ENCODE results near the gene CTSZ.

DNA sequence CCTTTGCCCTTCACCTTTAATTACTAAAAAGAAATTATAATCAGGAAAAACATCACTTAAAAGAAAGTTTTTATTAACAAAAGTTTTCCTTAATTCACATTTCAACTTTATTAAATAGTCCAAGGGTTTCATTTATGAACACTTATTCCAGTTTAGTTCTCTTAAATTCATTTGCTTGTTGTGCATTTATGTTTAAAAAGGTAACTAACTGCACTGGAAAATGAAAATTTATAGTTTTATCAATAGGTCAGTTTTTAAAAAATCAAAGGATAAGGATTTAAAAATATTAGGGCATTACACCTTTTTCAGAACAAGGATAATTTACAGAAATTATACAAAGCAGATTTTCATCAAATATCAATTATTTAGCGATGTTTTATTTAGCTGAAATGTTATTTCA lies 26.0 kb upstream of the CTSZ start:
- TF ChIP-seq, protein P1, sequence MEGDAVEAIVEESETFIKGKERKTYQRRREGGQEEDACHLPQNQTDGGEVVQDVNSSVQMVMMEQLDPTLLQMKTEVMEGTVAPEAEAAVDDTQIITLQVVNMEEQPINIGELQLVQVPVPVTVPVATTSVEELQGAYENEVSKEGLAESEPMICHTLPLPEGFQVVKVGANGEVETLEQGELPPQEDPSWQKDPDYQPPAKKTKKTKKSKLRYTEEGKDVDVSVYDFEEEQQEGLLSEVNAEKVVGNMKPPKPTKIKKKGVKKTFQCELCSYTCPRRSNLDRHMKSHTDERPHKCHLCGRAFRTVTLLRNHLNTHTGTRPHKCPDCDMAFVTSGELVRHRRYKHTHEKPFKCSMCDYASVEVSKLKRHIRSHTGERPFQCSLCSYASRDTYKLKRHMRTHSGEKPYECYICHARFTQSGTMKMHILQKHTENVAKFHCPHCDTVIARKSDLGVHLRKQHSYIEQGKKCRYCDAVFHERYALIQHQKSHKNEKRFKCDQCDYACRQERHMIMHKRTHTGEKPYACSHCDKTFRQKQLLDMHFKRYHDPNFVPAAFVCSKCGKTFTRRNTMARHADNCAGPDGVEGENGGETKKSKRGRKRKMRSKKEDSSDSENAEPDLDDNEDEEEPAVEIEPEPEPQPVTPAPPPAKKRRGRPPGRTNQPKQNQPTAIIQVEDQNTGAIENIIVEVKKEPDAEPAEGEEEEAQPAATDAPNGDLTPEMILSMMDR (conservative IDR thresholded peaks at IDR 0.05; ENCODE audit: low read depth in 2 of 2), result no peak
- no peak for TF ChIP-seq JUNB (IDR thresholded peaks at IDR 0.05; ENCODE audit: unreplicated experiment)
- TF ChIP-seq, protein P2, sequence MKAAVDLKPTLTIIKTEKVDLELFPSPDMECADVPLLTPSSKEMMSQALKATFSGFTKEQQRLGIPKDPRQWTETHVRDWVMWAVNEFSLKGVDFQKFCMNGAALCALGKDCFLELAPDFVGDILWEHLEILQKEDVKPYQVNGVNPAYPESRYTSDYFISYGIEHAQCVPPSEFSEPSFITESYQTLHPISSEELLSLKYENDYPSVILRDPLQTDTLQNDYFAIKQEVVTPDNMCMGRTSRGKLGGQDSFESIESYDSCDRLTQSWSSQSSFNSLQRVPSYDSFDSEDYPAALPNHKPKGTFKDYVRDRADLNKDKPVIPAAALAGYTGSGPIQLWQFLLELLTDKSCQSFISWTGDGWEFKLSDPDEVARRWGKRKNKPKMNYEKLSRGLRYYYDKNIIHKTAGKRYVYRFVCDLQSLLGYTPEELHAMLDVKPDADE (IDR thresholded peaks at IDR 0.05), result no peak
- TF ChIP-seq STAT1 (IDR thresholded peaks at IDR 0.05; ENCODE audit: unreplicated experiment), result no peak
- TF ChIP-seq, protein P3, sequence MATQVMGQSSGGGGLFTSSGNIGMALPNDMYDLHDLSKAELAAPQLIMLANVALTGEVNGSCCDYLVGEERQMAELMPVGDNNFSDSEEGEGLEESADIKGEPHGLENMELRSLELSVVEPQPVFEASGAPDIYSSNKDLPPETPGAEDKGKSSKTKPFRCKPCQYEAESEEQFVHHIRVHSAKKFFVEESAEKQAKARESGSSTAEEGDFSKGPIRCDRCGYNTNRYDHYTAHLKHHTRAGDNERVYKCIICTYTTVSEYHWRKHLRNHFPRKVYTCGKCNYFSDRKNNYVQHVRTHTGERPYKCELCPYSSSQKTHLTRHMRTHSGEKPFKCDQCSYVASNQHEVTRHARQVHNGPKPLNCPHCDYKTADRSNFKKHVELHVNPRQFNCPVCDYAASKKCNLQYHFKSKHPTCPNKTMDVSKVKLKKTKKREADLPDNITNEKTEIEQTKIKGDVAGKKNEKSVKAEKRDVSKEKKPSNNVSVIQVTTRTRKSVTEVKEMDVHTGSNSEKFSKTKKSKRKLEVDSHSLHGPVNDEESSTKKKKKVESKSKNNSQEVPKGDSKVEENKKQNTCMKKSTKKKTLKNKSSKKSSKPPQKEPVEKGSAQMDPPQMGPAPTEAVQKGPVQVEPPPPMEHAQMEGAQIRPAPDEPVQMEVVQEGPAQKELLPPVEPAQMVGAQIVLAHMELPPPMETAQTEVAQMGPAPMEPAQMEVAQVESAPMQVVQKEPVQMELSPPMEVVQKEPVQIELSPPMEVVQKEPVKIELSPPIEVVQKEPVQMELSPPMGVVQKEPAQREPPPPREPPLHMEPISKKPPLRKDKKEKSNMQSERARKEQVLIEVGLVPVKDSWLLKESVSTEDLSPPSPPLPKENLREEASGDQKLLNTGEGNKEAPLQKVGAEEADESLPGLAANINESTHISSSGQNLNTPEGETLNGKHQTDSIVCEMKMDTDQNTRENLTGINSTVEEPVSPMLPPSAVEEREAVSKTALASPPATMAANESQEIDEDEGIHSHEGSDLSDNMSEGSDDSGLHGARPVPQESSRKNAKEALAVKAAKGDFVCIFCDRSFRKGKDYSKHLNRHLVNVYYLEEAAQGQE (IDR thresholded peaks at IDR 0.05; ENCODE audit: unreplicated experiment), result no peak
- TF ChIP-seq EZH2 (IDR thresholded peaks at IDR 0.05; ENCODE audit: low read depth, unreplicated experiment), result no peak
- no peak for TF ChIP-seq CREB1 (CRISPR knock-in tag; IDR thresholded peaks at IDR 0.05; ENCODE audit: low read depth)
- no peak for TF ChIP-seq POLR2AphosphoS5 (IDR thresholded peaks at IDR 0.05; ENCODE audit: low read depth)
- no peak for TF ChIP-seq EZH2phosphoT487 (IDR thresholded peaks at IDR 0.05; ENCODE audit: unreplicated experiment)
- TF ChIP-seq ZNF114 (CRISPR knock-in tag; IDR thresholded peaks at IDR 0.05), result no peak
- TF ChIP-seq, protein P4, sequence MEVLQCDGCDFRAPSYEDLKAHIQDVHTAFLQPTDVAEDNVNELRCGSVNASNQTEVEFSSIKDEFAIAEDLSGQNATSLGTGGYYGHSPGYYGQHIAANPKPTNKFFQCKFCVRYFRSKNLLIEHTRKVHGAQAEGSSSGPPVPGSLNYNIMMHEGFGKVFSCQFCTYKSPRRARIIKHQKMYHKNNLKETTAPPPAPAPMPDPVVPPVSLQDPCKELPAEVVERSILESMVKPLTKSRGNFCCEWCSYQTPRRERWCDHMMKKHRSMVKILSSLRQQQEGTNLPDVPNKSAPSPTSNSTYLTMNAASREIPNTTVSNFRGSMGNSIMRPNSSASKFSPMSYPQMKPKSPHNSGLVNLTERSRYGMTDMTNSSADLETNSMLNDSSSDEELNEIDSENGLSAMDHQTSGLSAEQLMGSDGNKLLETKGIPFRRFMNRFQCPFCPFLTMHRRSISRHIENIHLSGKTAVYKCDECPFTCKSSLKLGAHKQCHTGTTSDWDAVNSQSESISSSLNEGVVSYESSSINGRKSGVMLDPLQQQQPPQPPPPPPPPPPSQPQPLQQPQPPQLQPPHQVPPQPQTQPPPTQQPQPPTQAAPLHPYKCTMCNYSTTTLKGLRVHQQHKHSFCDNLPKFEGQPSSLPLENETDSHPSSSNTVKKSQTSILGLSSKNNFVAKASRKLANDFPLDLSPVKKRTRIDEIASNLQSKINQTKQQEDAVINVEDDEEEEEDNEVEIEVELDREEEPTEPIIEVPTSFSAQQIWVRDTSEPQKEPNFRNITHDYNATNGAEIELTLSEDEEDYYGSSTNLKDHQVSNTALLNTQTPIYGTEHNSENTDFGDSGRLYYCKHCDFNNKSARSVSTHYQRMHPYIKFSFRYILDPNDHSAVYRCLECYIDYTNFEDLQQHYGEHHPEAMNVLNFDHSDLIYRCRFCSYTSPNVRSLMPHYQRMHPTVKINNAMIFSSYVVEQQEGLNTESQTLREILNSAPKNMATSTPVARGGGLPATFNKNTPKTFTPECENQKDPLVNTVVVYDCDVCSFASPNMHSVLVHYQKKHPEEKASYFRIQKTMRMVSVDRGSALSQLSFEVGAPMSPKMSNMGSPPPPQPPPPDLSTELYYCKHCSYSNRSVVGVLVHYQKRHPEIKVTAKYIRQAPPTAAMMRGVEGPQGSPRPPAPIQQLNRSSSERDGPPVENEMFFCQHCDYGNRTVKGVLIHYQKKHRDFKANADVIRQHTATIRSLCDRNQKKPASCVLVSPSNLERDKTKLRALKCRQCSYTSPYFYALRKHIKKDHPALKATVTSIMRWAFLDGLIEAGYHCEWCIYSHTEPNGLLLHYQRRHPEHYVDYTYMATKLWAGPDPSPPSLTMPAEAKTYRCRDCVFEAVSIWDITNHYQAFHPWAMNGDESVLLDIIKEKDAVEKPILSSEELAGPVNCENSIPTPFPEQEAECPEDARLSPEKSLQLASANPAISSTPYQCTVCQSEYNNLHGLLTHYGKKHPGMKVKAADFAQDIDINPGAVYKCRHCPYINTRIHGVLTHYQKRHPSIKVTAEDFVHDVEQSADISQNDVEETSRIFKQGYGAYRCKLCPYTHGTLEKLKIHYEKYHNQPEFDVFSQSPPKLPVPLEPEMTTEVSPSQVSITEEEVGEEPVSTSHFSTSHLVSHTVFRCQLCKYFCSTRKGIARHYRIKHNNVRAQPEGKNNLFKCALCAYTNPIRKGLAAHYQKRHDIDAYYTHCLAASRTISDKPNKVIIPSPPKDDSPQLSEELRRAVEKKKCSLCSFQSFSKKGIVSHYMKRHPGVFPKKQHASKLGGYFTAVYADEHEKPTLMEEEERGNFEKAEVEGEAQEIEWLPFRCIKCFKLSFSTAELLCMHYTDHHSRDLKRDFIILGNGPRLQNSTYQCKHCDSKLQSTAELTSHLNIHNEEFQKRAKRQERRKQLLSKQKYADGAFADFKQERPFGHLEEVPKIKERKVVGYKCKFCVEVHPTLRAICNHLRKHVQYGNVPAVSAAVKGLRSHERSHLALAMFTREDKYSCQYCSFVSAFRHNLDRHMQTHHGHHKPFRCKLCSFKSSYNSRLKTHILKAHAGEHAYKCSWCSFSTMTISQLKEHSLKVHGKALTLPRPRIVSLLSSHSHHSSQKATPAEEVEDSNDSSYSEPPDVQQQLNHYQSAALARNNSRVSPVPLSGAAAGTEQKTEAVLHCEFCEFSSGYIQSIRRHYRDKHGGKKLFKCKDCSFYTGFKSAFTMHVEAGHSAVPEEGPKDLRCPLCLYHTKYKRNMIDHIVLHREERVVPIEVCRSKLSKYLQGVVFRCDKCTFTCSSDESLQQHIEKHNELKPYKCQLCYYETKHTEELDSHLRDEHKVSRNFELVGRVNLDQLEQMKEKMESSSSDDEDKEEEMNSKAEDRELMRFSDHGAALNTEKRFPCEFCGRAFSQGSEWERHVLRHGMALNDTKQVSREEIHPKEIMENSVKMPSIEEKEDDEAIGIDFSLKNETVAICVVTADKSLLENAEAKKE (CRISPR knock-in tag; IDR thresholded peaks at IDR 0.05), result no peak
- no peak for TF ChIP-seq NANOG (IDR thresholded peaks at IDR 0.05; ENCODE audit: borderline replicate concordance)
